Measurements from ENCODE around the gene L3HYPDH.

Gene L3HYPDH

DNA sequence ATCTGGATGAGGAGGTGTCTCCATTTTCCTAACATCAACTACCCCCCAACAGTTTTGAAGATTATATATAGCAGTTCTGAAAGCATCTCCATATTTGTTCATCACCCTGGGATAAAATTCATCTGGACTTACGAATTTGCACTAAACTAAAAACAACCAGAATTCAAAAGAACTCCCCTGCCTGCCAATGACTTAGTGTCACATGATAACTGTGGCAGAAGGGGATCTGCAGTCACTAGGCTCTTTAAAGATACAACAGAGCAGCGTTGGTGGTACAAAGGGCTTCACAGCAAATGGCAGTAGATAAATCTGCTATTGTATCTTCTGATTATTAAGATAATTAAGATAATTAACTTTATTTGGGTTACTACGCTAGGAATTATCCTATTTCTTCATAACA is 49.1 kb downstream of the L3HYPDH start:
- in situ Hi-C loops (cut with HindIII; ENCODE audit: low pct_unique_long_range_greater_than_20kb, low sequenced_read_pairs): no loop called here
- no peak for TF ChIP-seq JUND (IDR thresholded peaks at IDR 0.05; ENCODE audit: low read depth)
- DNase-seq (ENCODE audit: low read depth in 1 of 2, low spot score in 1 of 2): no peak

DNA sequence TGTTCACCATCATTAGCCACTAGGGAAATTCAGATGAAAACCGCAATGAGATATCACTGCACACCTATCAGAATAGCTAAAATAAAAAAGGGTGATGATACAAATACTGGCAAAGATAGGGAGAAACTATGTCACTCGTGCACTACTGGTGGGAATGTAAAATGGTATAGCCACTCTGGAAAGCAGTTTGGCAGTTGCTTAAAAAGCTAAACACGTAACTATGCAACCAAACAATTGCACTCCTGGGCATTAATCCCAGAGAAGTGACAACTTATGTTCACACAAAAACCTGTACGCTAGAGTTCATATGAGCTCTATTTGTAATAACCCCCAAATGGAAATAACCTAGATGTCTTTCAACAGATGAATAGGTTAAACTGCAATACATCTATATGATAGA is 54.4 kb downstream of the L3HYPDH start:
- in situ Hi-C loops (cut with HindIII; ENCODE audit: low pct_unique_long_range_greater_than_20kb, low sequenced_read_pairs): no loop called here
- no peak for TF ChIP-seq JUND (IDR thresholded peaks at IDR 0.05; ENCODE audit: low read depth)
- DNase-seq (ENCODE audit: low read depth in 1 of 2, low spot score in 1 of 2): no peak

DNA sequence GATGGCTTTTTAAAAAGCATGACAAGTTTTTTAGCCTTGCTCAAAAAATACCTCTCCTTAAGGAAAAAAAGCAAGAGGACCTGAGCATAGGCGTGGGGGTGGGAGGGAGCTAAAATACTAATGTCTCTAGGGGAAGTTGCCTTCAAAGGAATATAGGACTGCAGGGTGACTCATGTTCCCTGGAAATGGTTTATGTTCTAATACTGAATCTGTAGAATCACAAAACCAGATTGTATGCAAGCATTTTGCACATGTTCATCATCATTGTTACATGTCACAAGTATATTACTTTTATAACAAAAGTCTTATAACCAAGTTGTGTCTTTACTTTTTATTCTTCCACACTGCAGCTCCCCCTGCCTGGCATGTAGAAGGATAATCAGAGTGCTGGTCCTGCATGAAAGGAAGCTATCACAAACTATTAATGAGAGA is 55.6 kb downstream of the L3HYPDH start:
- no peak for TF ChIP-seq JUND (IDR thresholded peaks at IDR 0.05; ENCODE audit: low read depth)
- in situ Hi-C loops (cut with HindIII; ENCODE audit: low pct_unique_long_range_greater_than_20kb, low sequenced_read_pairs): no loop called here
- DNase-seq (ENCODE audit: low read depth in 1 of 2, low spot score in 1 of 2): no peak

DNA sequence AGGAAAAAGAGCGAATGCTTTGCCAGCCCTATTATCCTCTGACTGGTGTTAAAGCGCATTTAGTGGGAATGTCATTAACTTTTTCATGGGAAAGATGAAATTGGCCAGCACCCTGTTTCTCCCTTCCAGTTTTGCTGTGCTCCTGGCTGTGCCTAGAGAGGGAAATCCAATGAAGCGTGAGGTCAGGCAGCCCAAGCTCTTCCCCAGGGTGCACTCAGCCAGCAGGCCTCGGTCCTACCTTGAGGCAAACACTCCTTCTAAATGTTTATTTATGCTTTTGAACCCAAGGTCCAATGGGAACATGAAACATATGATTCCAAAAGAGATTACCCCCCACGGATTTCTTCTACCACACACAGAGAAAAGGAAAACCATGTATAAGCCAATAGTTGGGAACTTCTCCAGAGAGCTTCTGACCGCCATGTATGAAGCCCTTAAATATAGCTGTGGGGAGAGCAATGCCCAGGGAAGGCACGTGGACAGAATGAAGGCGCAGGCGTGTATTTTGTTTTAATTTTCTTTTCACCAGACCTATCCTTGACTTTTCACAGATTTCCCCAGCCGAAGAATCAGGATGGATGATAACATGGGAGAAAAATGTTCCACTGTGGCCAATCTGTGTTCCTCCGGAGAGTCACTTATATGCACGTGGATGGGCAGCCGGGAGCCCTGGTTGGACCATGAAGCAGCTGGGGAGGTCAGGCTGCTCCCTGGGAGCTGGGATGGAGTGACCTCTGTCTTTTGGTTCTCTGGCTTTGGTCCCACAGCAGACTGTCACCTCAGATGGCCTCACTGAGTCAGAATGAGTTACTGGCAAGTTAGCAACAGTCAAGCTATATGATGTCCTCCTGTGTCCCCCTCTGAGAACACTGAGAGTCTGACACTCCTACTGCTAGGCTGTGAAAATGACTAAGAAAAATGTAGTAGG is 56.3 kb downstream of the L3HYPDH start:
- in situ Hi-C loops (cut with HindIII; ENCODE audit: low pct_unique_long_range_greater_than_20kb, low sequenced_read_pairs): no loop called here
- no peak for TF ChIP-seq JUND (IDR thresholded peaks at IDR 0.05; ENCODE audit: low read depth)
- no peak for DNase-seq (ENCODE audit: low read depth in 1 of 2, low spot score in 1 of 2)

DNA sequence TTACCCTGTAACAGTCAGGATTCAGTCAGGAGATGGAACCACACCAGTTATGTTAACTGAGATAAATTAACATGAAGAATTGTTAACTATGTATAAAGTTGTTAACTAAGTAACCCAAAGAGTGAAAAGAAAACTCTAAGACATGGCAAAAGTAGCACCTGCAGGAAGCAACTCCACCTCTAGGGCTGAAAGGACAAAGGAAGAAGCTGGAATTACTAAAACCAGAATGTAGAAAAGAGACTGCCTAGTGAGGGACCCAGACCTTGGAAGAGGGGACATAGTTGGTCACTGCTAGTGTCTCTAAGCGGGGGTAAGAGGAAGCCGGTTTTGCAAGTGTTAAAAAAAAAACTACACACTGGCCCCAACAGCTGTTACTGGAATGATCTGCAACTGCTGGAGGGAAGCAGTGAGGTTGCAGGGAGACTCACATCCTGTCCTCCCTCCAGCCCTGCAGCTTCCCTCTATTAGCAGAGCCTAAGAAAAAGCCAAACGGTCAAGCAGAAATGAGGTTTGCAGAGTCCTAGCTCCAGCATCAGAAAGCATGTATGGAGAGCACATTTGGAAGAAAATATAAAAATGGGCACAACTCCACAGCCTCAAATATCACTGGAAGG is 58.8 kb downstream of the L3HYPDH start:
- in situ Hi-C loops (cut with HindIII; ENCODE audit: low pct_unique_long_range_greater_than_20kb, low sequenced_read_pairs): no loop called here
- no peak for TF ChIP-seq JUND (IDR thresholded peaks at IDR 0.05; ENCODE audit: low read depth)

DNA sequence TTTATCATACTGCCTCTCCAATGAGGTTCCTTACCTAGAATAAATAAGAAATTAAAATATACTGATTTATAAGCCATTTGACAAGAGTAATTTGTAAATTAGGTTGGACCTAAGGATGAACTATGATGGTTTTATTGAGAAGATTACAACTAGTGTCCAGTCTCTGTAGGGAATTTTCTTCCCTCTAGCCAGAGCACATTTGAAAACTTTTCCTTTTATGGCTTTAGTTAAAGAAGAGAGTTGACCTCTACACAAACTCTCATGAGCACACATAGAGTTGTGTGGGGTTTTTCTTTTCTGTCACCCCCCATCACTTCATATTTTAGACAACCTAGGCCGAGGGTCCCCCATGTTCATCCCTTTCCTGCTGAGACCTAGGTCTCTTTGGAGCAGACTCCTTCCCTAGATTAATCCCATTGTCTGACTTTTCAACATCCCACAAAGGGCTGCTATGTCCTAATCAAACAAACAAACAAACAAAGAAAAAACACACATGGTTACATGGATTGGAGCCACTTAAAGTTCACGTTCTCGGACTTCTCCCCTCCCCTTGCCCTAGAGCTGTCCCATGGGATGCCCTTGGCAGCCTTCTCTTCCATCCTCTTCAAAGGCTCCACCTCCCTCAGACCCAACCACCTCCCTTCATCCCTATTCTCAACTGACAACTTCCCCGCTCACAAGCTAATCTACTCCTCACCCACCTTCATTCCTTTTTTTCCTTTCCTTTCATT is 59.7 kb downstream of the L3HYPDH start:
- no peak for TF ChIP-seq JUND (IDR thresholded peaks at IDR 0.05; ENCODE audit: low read depth)
- in situ Hi-C loops (cut with HindIII; ENCODE audit: low pct_unique_long_range_greater_than_20kb, low sequenced_read_pairs): no loop called here
- no peak for DNase-seq (ENCODE audit: low read depth in 1 of 2, low spot score in 1 of 2)

More for the DNA sequence above, 58.8 kb downstream of the L3HYPDH start:
- no peak for DNase-seq (ENCODE audit: low read depth in 1 of 2, low spot score in 1 of 2)

Measured in T47D (cell line).